Panc1 (cell line): ENCODE data around the gene TIMP1.

ENCODE experiments used
- CTCF ChIP-seq: fragments of 450-650 bp; IDR thresholded peaks from 2 replicates; pipeline ENCODE4 v1.5.1; 2017; ENCODE audit warnings: mild to moderate bottlenecking
- TCF7L2 ChIP-seq: IDR thresholded peaks from 2 replicates; pipeline ENCODE4 v1.6.1; 2011; ENCODE audit warnings: mild to moderate bottlenecking, low read depth, low read length, inconsistent platforms
- TF ChIP-seq, protein P1 (sequence below), 2 experiments: IDR thresholded peaks; 2 replicates each; pipeline ENCODE4 v1.6.1; 2011 to 2012; ENCODE audit warnings: low read depth in 2 of 2, control low read depth in 1 of 2, low read length in 1 of 2, mild to moderate bottlenecking in 1 of 2, moderate library complexity in 1 of 2; ENCODE audit not compliant: insufficient read depth in 1 of 2

DNA sequence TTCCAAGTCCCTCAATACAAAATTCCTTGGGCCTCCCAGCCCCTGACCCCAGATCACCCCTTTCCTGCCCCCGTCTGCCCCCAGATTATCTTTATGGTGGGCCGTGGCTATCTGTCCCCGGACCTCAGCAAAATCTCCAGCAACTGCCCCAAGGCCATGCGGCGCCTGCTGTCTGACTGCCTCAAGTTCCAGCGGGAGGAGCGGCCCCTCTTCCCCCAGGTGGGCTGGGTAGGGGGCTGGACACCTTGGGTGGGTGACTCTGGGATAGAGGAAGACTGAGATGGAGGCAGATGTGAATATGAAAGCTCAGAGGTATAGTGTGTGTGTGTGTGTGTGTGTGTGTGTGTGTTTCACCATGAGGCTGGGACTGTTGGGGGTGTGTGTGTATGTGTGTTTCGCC is 11.4 kb upstream of the TIMP1 start:
- TF ChIP-seq CTCF (no peak), TCF7L2 (no peak)
- TF ChIP-seq, protein P1, sequence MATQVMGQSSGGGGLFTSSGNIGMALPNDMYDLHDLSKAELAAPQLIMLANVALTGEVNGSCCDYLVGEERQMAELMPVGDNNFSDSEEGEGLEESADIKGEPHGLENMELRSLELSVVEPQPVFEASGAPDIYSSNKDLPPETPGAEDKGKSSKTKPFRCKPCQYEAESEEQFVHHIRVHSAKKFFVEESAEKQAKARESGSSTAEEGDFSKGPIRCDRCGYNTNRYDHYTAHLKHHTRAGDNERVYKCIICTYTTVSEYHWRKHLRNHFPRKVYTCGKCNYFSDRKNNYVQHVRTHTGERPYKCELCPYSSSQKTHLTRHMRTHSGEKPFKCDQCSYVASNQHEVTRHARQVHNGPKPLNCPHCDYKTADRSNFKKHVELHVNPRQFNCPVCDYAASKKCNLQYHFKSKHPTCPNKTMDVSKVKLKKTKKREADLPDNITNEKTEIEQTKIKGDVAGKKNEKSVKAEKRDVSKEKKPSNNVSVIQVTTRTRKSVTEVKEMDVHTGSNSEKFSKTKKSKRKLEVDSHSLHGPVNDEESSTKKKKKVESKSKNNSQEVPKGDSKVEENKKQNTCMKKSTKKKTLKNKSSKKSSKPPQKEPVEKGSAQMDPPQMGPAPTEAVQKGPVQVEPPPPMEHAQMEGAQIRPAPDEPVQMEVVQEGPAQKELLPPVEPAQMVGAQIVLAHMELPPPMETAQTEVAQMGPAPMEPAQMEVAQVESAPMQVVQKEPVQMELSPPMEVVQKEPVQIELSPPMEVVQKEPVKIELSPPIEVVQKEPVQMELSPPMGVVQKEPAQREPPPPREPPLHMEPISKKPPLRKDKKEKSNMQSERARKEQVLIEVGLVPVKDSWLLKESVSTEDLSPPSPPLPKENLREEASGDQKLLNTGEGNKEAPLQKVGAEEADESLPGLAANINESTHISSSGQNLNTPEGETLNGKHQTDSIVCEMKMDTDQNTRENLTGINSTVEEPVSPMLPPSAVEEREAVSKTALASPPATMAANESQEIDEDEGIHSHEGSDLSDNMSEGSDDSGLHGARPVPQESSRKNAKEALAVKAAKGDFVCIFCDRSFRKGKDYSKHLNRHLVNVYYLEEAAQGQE (IDR thresholded peaks at IDR 0.05; ENCODE audit: insufficient read depth in 1 of 2, low read depth in 2 of 2, low read length in 1 of 2) = no peak
